WTC11 (cell line): ENCODE data around the gene CCR8.

ENCODE experiments used
- RORB ChIP-seq: fragments of 250-450 bp; sonication (Bioruptor Pico); IDR thresholded peaks from 2 replicates; pipeline ENCODE4 v1.9.0; 2021; ENCODE audit warnings: mild to moderate bottlenecking
- ZBTB21 ChIP-seq: sonication (generic); formaldehyde crosslinking; IDR thresholded peaks from 2 replicates; pipeline ENCODE4 v1.8.1; 2023; ENCODE audit warnings: mild to moderate bottlenecking, missing genetic modification reagents, borderline replicate concordance
- TF ChIP-seq, protein P1 (sequence below): fragments of 200-600 bp; IDR thresholded peaks from 2 replicates; pipeline ENCODE4 v1.8.0; 2022; ENCODE audit warnings: antibody characterized with exemption
- TF ChIP-seq, protein P2 (sequence below): sonication (generic); formaldehyde crosslinking; IDR thresholded peaks from 2 replicates; pipeline ENCODE4 v1.8.1; 2023; ENCODE audit warnings: mild to moderate bottlenecking, missing genetic modification reagents

DNA sequence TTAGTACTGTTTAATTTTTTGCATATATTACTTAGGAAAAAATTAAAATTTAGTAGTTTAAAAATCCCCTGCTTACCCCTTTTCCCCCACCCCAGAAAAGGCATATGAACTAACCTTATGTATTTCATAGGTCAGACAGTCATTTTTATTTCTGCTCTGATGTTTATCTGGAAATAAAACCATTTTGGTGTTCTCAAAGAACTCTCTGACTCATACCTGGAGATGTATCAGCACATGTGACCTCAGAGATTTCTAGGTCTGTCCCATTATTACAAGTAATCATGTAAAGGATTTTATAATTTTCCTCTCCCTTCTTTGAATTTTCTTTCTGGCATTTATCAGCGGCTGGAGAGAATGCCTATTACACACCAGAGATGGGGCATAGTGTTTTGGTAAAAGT, 14.1 kb upstream of the CCR8 start:
- TF ChIP-seq, protein P1, sequence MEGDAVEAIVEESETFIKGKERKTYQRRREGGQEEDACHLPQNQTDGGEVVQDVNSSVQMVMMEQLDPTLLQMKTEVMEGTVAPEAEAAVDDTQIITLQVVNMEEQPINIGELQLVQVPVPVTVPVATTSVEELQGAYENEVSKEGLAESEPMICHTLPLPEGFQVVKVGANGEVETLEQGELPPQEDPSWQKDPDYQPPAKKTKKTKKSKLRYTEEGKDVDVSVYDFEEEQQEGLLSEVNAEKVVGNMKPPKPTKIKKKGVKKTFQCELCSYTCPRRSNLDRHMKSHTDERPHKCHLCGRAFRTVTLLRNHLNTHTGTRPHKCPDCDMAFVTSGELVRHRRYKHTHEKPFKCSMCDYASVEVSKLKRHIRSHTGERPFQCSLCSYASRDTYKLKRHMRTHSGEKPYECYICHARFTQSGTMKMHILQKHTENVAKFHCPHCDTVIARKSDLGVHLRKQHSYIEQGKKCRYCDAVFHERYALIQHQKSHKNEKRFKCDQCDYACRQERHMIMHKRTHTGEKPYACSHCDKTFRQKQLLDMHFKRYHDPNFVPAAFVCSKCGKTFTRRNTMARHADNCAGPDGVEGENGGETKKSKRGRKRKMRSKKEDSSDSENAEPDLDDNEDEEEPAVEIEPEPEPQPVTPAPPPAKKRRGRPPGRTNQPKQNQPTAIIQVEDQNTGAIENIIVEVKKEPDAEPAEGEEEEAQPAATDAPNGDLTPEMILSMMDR, result no peak
- TF ChIP-seq, protein P2, sequence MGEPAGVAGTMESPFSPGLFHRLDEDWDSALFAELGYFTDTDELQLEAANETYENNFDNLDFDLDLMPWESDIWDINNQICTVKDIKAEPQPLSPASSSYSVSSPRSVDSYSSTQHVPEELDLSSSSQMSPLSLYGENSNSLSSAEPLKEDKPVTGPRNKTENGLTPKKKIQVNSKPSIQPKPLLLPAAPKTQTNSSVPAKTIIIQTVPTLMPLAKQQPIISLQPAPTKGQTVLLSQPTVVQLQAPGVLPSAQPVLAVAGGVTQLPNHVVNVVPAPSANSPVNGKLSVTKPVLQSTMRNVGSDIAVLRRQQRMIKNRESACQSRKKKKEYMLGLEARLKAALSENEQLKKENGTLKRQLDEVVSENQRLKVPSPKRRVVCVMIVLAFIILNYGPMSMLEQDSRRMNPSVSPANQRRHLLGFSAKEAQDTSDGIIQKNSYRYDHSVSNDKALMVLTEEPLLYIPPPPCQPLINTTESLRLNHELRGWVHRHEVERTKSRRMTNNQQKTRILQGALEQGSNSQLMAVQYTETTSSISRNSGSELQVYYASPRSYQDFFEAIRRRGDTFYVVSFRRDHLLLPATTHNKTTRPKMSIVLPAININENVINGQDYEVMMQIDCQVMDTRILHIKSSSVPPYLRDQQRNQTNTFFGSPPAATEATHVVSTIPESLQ, result no peak
- TF ChIP-seq RORB (CRISPR knock-in tag) (no peak), ZBTB21 (CRISPR knock-in tag) (no peak)
